A549 (cell line): ENCODE results near the gene COL8A1.

Experiments
- EP300 ChIP-seq, 2 experiments: fragments of >200 bp; sonication (Bioruptor Twin); formaldehyde crosslinking; IDR thresholded peaks; 2 replicates in 1 of 2; 3 replicates in 1 of 2; pipeline ENCODE4 v1.6.1; 2016 to 2017
- RCOR1 ChIP-seq: fragments of 150-350 bp; IDR thresholded peaks from 2 replicates; pipeline ENCODE4 v1.6.1; 2014; ENCODE audit warnings: antibody characterized with exemption, low read length, low read depth
- RFX5 ChIP-seq: fragments of 450-650 bp; IDR thresholded peaks from 2 replicates; pipeline ENCODE4 v1.7.1; 2014; ENCODE audit warnings: antibody characterized with exemption, mild to moderate bottlenecking, moderate library complexity
- TF ChIP-seq, protein P1 (sequence below): fragments of >200 bp; sonication (Bioruptor Twin); formaldehyde crosslinking; IDR thresholded peaks from 3 replicates; pipeline ENCODE4 v1.5.1; 2016

DNA sequence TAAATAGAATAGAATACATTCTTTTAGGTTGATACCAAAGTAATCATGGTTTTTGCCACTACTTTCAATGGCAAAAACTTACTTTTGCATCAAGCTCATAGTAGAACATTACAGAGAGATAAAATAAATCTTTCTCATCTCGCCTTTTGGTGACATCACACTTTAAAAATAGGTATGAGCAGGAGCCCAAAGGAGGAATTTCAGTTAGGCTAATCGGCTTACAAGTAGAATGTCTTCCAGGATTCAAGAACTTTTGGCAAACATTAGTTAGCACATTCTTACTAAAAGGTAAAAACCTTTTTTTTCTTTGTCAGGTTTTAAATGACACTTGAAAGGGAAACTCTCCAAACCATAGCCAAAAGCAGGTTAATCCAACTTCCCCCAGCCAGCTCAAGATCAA is 119.6 kb downstream of the COL8A1 start:
- TF ChIP-seq RCOR1 (no peak), EP300 (IDR thresholded peaks at IDR 0.05) (no peak), RFX5 (no peak)
- TF ChIP-seq, protein P1, sequence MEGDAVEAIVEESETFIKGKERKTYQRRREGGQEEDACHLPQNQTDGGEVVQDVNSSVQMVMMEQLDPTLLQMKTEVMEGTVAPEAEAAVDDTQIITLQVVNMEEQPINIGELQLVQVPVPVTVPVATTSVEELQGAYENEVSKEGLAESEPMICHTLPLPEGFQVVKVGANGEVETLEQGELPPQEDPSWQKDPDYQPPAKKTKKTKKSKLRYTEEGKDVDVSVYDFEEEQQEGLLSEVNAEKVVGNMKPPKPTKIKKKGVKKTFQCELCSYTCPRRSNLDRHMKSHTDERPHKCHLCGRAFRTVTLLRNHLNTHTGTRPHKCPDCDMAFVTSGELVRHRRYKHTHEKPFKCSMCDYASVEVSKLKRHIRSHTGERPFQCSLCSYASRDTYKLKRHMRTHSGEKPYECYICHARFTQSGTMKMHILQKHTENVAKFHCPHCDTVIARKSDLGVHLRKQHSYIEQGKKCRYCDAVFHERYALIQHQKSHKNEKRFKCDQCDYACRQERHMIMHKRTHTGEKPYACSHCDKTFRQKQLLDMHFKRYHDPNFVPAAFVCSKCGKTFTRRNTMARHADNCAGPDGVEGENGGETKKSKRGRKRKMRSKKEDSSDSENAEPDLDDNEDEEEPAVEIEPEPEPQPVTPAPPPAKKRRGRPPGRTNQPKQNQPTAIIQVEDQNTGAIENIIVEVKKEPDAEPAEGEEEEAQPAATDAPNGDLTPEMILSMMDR, result no peak
